Right lobe of liver (tissue), 4 donors: ENCODE results near the gene KCNK4.

ENCODE experiments used
- POLR2A ChIP-seq: fragments of 450-650 bp; IDR thresholded peaks from one replicate; pipeline ENCODE4 v1.6.1; 2017; ENCODE audit warnings: antibody characterized with exemption, mild to moderate bottlenecking
- TF ChIP-seq, protein P1 (sequence below), 4 donors: fragments of 200-600 bp in 3 of 4; fragments of 450-650 bp in 1 of 4; IDR thresholded peaks; one replicate each; pipeline versions ENCODE4 v1.5.1 to v1.8.0; 2016 to 2022; ENCODE audit warnings: antibody characterized with exemption in 4 of 4, mild to moderate bottlenecking in 2 of 4
- donor health status: DM: no; HTN: no; CAD: no.
- donor health status: DM: no; HTN: no; CAD: no.
- donor health status: DM: no; HTN: yes; CAD: no.

- TF ChIP-seq, protein P1, sequence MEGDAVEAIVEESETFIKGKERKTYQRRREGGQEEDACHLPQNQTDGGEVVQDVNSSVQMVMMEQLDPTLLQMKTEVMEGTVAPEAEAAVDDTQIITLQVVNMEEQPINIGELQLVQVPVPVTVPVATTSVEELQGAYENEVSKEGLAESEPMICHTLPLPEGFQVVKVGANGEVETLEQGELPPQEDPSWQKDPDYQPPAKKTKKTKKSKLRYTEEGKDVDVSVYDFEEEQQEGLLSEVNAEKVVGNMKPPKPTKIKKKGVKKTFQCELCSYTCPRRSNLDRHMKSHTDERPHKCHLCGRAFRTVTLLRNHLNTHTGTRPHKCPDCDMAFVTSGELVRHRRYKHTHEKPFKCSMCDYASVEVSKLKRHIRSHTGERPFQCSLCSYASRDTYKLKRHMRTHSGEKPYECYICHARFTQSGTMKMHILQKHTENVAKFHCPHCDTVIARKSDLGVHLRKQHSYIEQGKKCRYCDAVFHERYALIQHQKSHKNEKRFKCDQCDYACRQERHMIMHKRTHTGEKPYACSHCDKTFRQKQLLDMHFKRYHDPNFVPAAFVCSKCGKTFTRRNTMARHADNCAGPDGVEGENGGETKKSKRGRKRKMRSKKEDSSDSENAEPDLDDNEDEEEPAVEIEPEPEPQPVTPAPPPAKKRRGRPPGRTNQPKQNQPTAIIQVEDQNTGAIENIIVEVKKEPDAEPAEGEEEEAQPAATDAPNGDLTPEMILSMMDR (IDR thresholded peaks at IDR 0.05) = no peak
- TF ChIP-seq POLR2A = no peak
Observed at GRCh38 chr11:64286801-64287159, 4.3 kb upstream of the KCNK4 start.
